ENCODE data around the gene ASPDH.
A peak's percentile ranks its signal among the peaks of the same experiment; 100 is the strongest.

The ASPDH gene

GRCh38 chr19:50496189-50497021 lies 17.3 kb downstream of the ASPDH start:
- Histone ChIP-seq H3K9me3 (ENCODE audit: control extremely low read depth in 1 of 5, control insufficient read depth in 4 of 5, insufficient read depth in 2 of 5, low read depth in 1 of 5, low read length in 4 of 5) (no peaks in the 10 kb centered on the region), H3K4me1 (ENCODE audit: control extremely low read depth in 1 of 4, control insufficient read depth in 4 of 4, insufficient read depth in 4 of 4, low read length in 3 of 4) (peaks cover 0 to 11% (median 10%) of the 10 kb centered on the region in 4 experiments), H3K4me3 (ENCODE audit: control insufficient read depth in 1 of 7, extremely low read depth in 1 of 7, insufficient read depth in 4 of 7, low read depth in 2 of 7, low read length in 6 of 7) (no peak overlapping the region), H3K27me3 (replicated peaks in 2 of 5; ENCODE audit: control insufficient read depth in 4 of 5, insufficient read depth in 5 of 5, low read length in 4 of 5) (no peaks in the 10 kb centered on the region), H3K27ac (ENCODE audit: insufficient read depth in 1 of 2, low read depth in 1 of 2, low read length in 2 of 2, poor library complexity in 1 of 2, severe bottlenecking in 2 of 2) (no peak overlapping the region), H3K36me3 (ENCODE audit: control insufficient read depth in 4 of 4, insufficient read depth in 4 of 4, low read length in 3 of 4) (no peaks in the 10 kb centered on the region)
- WGBS (ENCODE audit: insufficient coverage): 95% methylated on average over 19 of the region's 30 CpGs
- CTCF ChIA-PET: interaction anchor here (1.0 kb wide), 1 partner anchor 13 kb away, joined by 4 read pairs; no protein-coding TSS in a partner anchor
- POLR2A ChIA-PET: no interaction called here
- DNase-seq: no peak

DNA sequence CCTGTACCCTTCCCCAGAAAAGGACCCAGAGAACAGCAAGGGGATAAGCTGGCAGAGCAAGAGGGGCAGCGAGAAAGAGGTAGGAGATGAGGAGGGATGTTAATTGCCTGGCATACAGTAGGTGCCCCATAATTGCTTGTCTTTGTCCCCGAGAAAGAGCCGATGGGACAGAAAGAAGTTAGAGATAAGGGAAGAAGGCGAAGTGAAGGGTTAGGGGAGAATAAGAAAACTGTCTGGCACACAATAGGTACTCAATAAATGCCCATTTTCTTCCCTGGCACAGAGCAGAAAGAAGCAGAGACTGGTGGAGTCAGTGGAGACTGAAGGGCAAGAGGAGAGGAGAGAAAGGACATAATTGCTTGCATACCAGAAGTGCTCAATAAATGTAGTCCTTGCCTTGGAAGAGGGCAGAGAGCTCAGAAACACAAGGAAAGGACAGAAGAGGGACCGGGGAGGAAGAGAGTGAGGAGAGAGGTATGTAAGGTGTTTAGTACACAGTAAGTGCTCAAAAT lies 18.6 kb downstream of the ASPDH start:
- Histone ChIP-seq H3K4me3 (ENCODE audit: control insufficient read depth in 1 of 7, extremely low read depth in 1 of 7, insufficient read depth in 4 of 7, low read depth in 2 of 7, low read length in 6 of 7) (no peak overlapping the region), H3K9me3 (ENCODE audit: control extremely low read depth in 1 of 5, control insufficient read depth in 4 of 5, insufficient read depth in 2 of 5, low read depth in 1 of 5, low read length in 4 of 5) (no peaks in the 10 kb centered on the region), H3K36me3 (ENCODE audit: control insufficient read depth in 4 of 4, insufficient read depth in 4 of 4, low read length in 3 of 4) (peaks cover 0 to 3% (median 0%) of the 10 kb centered on the region in 4 experiments), H3K27ac (ENCODE audit: insufficient read depth in 1 of 2, low read depth in 1 of 2, low read length in 2 of 2, poor library complexity in 1 of 2, severe bottlenecking in 2 of 2) (no peak overlapping the region), H3K4me1 (ENCODE audit: control extremely low read depth in 1 of 4, control insufficient read depth in 4 of 4, insufficient read depth in 4 of 4, low read length in 3 of 4) (peaks cover 0 to 11% (median 10%) of the 10 kb centered on the region in 4 experiments), H3K27me3 (replicated peaks in 2 of 5; ENCODE audit: control insufficient read depth in 4 of 5, insufficient read depth in 5 of 5, low read length in 4 of 5) (no peaks in the 10 kb centered on the region)
- no peak for DNase-seq
- ChIA-PET CTCF (no interaction called here), POLR2A (no interaction called here)
- 97% methylated on average over 5 of the region's 5 CpGs for WGBS (ENCODE audit: insufficient coverage)

- no peaks in the 10 kb centered on the region for H3K27me3 ChIP-seq (replicated peaks in 2 of 5; ENCODE audit: control insufficient read depth in 4 of 5, insufficient read depth in 5 of 5, low read length in 4 of 5)
These were observed 19.3 kb downstream of the ASPDH start for GRCh38 chr19:50494186-50495019.

GRCh38 chr19:50493171-50493570 lies 20.5 kb downstream of the ASPDH start:
- CTCF ChIA-PET: no interaction called here
- no peaks in the 10 kb centered on the region for H3K9me3 ChIP-seq (ENCODE audit: control extremely low read depth in 1 of 5, control insufficient read depth in 4 of 5, insufficient read depth in 2 of 5, low read depth in 1 of 5, low read length in 4 of 5)
- H3K36me3 ChIP-seq (ENCODE audit: control insufficient read depth in 4 of 4, insufficient read depth in 4 of 4, low read length in 3 of 4): peaks cover 0 to 3% (median 0%) of the 10 kb centered on the region in 4 experiments
- no peak overlapping the region for H3K27ac ChIP-seq (ENCODE audit: insufficient read depth in 1 of 2, low read depth in 1 of 2, low read length in 2 of 2, poor library complexity in 1 of 2, severe bottlenecking in 2 of 2)
- DNase-seq: no peak
- H3K4me3 ChIP-seq (ENCODE audit: control insufficient read depth in 1 of 7, extremely low read depth in 1 of 7, insufficient read depth in 4 of 7, low read depth in 2 of 7, low read length in 6 of 7): no peak overlapping the region
- H3K27me3 ChIP-seq (replicated peaks in 2 of 5; ENCODE audit: control insufficient read depth in 4 of 5, insufficient read depth in 5 of 5, low read length in 4 of 5): no peaks in the 10 kb centered on the region
- 100% methylated on average over 2 of the region's 8 CpGs for WGBS (ENCODE audit: insufficient coverage)
- POLR2A ChIA-PET: no interaction called here
- H3K4me1 ChIP-seq (ENCODE audit: control extremely low read depth in 1 of 4, control insufficient read depth in 4 of 4, insufficient read depth in 4 of 4, low read length in 3 of 4): peaks cover 0 to 15% (median 11%) of the 10 kb centered on the region in 4 experiments

More at GRCh38 chr19:50494186-50495019, 19.3 kb downstream of the ASPDH start:
- no peaks in the 10 kb centered on the region for H3K9me3 ChIP-seq (ENCODE audit: control extremely low read depth in 1 of 5, control insufficient read depth in 4 of 5, insufficient read depth in 2 of 5, low read depth in 1 of 5, low read length in 4 of 5)
- H3K4me1 ChIP-seq (ENCODE audit: control extremely low read depth in 1 of 4, control insufficient read depth in 4 of 4, insufficient read depth in 4 of 4, low read length in 3 of 4): peaks cover 0 to 11% (median 10%) of the 10 kb centered on the region in 4 experiments
- ChIA-PET POLR2A (no interaction called here), CTCF (no interaction called here)
- H3K36me3 ChIP-seq (ENCODE audit: control insufficient read depth in 4 of 4, insufficient read depth in 4 of 4, low read length in 3 of 4): peaks cover 0 to 3% (median 0%) of the 10 kb centered on the region in 4 experiments
- H3K27ac ChIP-seq (ENCODE audit: insufficient read depth in 1 of 2, low read depth in 1 of 2, low read length in 2 of 2, poor library complexity in 1 of 2, severe bottlenecking in 2 of 2): no peak overlapping the region
- H3K4me3 ChIP-seq (ENCODE audit: control insufficient read depth in 1 of 7, extremely low read depth in 1 of 7, insufficient read depth in 4 of 7, low read depth in 2 of 7, low read length in 6 of 7): no peak overlapping the region
- WGBS (ENCODE audit: insufficient coverage): 100% methylated on average over 2 of the region's 7 CpGs
- no peak for DNase-seq

GRCh38 chr19:50492303-50493052 lies 21.2 kb downstream of the ASPDH start:
- CTCF ChIA-PET: no interaction called here
- WGBS (ENCODE audit: insufficient coverage): 1% methylated on average over 9 of the region's 12 CpGs
- H3K4me3 ChIP-seq (ENCODE audit: control insufficient read depth in 1 of 7, extremely low read depth in 1 of 7, insufficient read depth in 4 of 7, low read depth in 2 of 7, low read length in 6 of 7): peak overlapping the region in 3 of 7 experiments; percentile 24 to 33 (median 26)
- H3K36me3 ChIP-seq (ENCODE audit: control insufficient read depth in 4 of 4, insufficient read depth in 4 of 4, low read length in 3 of 4): peaks cover 0 to 3% (median 0%) of the 10 kb centered on the region in 4 experiments
- POLR2A ChIA-PET: no interaction called here
- peak; percentile 31 to 58 (median 48) for DNase-seq
- peaks cover 0 to 18% (median 14%) of the 10 kb centered on the region in 4 experiments for H3K4me1 ChIP-seq (ENCODE audit: control extremely low read depth in 1 of 4, control insufficient read depth in 4 of 4, insufficient read depth in 4 of 4, low read length in 3 of 4)
- H3K27me3 ChIP-seq (replicated peaks in 2 of 5; ENCODE audit: control insufficient read depth in 4 of 5, insufficient read depth in 5 of 5, low read length in 4 of 5): no peaks in the 10 kb centered on the region
- H3K27ac ChIP-seq (ENCODE audit: insufficient read depth in 1 of 2, low read depth in 1 of 2, low read length in 2 of 2, poor library complexity in 1 of 2, severe bottlenecking in 2 of 2): no peak overlapping the region
- H3K9me3 ChIP-seq (ENCODE audit: control extremely low read depth in 1 of 5, control insufficient read depth in 4 of 5, insufficient read depth in 2 of 5, low read depth in 1 of 5, low read length in 4 of 5): no peaks in the 10 kb centered on the region

DNA sequence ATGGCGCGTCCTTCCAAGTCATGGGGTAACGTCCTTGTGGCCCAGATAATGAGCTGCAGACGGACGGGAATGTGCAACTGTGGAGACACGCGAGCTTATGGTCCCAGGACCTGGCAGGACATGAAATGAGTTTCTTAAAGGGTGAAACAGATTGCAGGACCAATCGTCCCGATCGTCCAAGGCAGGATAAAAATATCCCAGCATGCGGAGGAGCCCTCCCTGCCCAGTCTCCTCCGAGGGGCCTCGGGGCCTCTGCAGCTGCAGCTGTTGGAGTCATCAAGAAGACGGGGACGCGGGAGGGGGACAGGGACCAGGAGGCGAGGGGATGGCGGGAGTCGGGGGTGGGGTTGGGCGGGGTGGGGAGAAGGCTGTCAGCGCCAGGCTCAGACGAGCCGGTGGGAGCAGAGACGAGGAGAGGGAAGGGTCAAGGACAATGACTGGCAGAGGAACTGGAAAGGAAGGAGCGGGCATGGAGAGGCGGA lies 22.7 kb downstream of the ASPDH start:
- Histone ChIP-seq H3K27me3 (replicated peaks in 2 of 5; ENCODE audit: control insufficient read depth in 4 of 5, insufficient read depth in 5 of 5, low read length in 4 of 5) (no peaks in the 10 kb centered on the region), H3K9me3 (ENCODE audit: control extremely low read depth in 1 of 5, control insufficient read depth in 4 of 5, insufficient read depth in 2 of 5, low read depth in 1 of 5, low read length in 4 of 5) (peaks cover 0 to 8% (median 3%) of the 10 kb centered on the region in 5 experiments), H3K27ac (ENCODE audit: insufficient read depth in 1 of 2, low read depth in 1 of 2, low read length in 2 of 2, poor library complexity in 1 of 2, severe bottlenecking in 2 of 2) (no peak overlapping the region), H3K36me3 (ENCODE audit: control insufficient read depth in 4 of 4, insufficient read depth in 4 of 4, low read length in 3 of 4) (peaks cover 0 to 3% (median 0%) of the 10 kb centered on the region in 4 experiments), H3K4me3 (ENCODE audit: control insufficient read depth in 1 of 7, extremely low read depth in 1 of 7, insufficient read depth in 4 of 7, low read depth in 2 of 7, low read length in 6 of 7) (no peak overlapping the region), H3K4me1 (ENCODE audit: control extremely low read depth in 1 of 4, control insufficient read depth in 4 of 4, insufficient read depth in 4 of 4, low read length in 3 of 4) (peaks cover 0 to 22% (median 15%) of the 10 kb centered on the region in 4 experiments)
- DNase-seq: no peak
- CTCF ChIA-PET: no interaction called here
- 81% methylated on average over 24 of the region's 26 CpGs for WGBS (ENCODE audit: insufficient coverage)
- POLR2A ChIA-PET: no interaction called here

Measured in common myeloid progenitor, CD34-positive (primary cell).